Neutrophil (primary cell): ENCODE results near the gene SEMA3C.

ENCODE experiments used
- H3K27ac ChIP-seq: fragments of 200-600 bp; sonication (generic); 2 replicates; pipeline ENCODE4 v1.5.1; 2016; ENCODE audit warnings: mild to moderate bottlenecking, moderate library complexity
- H3K27me3 ChIP-seq: fragments of 200-600 bp; sonication (generic); 2 replicates; pipeline ENCODE4 v1.6.0; 2016; ENCODE audit warnings: mild to moderate bottlenecking
- H3K36me3 ChIP-seq: fragments of 200-600 bp; sonication (generic); 2 replicates; pipeline ENCODE4 v1.5.1; 2017
- H3K4me1 ChIP-seq, 2 experiments: fragments of 200-600 bp in 1 of 2; sonication (generic) in 1 of 2; 1 replicate in 1 of 2; 2 replicates in 1 of 2; pipeline versions ENCODE4 v1.5.1 to v1.6.1; 2013 to 2016; ENCODE audit warnings: low read depth in 1 of 2, low read length in 1 of 2, mild to moderate bottlenecking in 1 of 2, moderate library complexity in 1 of 2; ENCODE audit not compliant: control insufficient read depth in 1 of 2, insufficient read depth in 1 of 2
- H3K4me3 ChIP-seq, 2 experiments: fragments of 200-600 bp in 1 of 2; sonication (generic) in 1 of 2; 1 replicate in 1 of 2; 2 replicates in 1 of 2; pipeline ENCODE4 v1.5.1; 2013 to 2016; ENCODE audit warnings: low read depth in 1 of 2, low read length in 1 of 2, mild to moderate bottlenecking in 1 of 2, moderate library complexity in 1 of 2
- H3K9me3 ChIP-seq: fragments of 200-600 bp; sonication (generic); 2 replicates; pipeline ENCODE4 v1.5.1; 2016
- TF ChIP-seq, protein P1 (sequence below): fragments of 200-600 bp; sonication (generic); IDR thresholded peaks from 2 replicates; pipeline ENCODE4 v1.5.1; 2016; ENCODE audit warnings: antibody characterized with exemption

Gene SEMA3C

DNA sequence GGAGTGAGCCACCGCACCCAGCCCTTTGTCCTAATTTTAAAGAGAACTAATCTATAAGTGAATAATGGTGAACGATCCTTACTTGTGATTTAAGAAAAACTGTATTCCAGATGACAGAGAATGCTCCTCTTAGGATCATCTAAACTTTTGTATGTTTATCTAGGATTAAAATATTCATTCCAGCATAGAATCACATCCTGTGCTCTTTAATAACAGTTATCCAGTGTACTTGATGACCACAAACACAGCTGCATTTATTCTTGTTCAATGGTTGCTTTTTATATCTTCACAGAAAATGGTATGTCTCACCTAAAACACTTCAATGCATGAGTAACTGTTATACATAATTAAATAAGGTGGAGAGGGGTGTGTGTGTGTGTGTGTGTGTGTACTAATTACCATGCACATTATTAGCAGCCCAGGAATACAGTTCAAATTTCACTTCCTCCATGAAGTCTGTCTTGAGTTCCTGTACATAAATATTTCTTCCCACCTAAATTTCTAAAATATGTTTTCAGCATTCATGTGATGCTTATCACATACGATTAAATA lies 38.5 kb upstream of the SEMA3C start:
- TF ChIP-seq, protein P1, sequence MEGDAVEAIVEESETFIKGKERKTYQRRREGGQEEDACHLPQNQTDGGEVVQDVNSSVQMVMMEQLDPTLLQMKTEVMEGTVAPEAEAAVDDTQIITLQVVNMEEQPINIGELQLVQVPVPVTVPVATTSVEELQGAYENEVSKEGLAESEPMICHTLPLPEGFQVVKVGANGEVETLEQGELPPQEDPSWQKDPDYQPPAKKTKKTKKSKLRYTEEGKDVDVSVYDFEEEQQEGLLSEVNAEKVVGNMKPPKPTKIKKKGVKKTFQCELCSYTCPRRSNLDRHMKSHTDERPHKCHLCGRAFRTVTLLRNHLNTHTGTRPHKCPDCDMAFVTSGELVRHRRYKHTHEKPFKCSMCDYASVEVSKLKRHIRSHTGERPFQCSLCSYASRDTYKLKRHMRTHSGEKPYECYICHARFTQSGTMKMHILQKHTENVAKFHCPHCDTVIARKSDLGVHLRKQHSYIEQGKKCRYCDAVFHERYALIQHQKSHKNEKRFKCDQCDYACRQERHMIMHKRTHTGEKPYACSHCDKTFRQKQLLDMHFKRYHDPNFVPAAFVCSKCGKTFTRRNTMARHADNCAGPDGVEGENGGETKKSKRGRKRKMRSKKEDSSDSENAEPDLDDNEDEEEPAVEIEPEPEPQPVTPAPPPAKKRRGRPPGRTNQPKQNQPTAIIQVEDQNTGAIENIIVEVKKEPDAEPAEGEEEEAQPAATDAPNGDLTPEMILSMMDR = no peak
- no peak overlapping the region for H3K27ac ChIP-seq
- H3K27me3 ChIP-seq = no peaks in the 10 kb centered on the region
- H3K4me1 ChIP-seq = no peaks in the 10 kb centered on the region
- no peak overlapping the region for H3K4me3 ChIP-seq
- no peaks in the 10 kb centered on the region for H3K36me3 ChIP-seq
- no peaks in the 10 kb centered on the region for H3K9me3 ChIP-seq

GRCh38 chr7:80954191-80954590 lies 35.3 kb upstream of the SEMA3C start:
- Histone ChIP-seq H3K4me1 (no peaks in the 10 kb centered on the region), H3K27ac (no peak overlapping the region), H3K9me3 (no peaks in the 10 kb centered on the region), H3K27me3 (no peaks in the 10 kb centered on the region), H3K4me3 (no peak overlapping the region), H3K36me3 (no peaks in the 10 kb centered on the region)
- TF ChIP-seq, protein P1 = no peak

DNA sequence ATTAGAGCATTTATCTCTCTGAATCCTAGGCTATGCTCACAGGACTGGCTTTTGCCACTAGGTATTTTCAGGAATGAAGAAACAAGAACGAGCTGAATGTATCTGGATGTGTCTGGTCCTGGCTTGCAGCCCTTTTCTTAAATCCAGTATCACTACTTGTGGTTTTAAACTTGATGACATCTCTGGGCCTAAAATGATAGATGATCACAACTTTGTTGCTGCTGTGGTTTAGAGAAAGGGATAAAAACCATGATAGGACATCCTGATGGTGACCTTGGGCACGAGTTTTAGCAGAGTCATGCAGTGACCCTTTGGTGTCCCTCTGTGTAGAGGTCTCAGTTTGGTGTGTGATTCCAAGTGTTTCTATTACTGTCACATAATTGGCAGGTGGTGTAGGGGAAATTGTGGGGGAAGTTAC lies 31.7 kb upstream of the SEMA3C start:
- H3K9me3 ChIP-seq = no peaks in the 10 kb centered on the region
- H3K27ac ChIP-seq = no peak overlapping the region
- H3K36me3 ChIP-seq = no peaks in the 10 kb centered on the region
- no peaks in the 10 kb centered on the region for H3K4me1 ChIP-seq
- no peaks in the 10 kb centered on the region for H3K27me3 ChIP-seq
- H3K4me3 ChIP-seq = no peak overlapping the region
- TF ChIP-seq, protein P1 = no peak

DNA sequence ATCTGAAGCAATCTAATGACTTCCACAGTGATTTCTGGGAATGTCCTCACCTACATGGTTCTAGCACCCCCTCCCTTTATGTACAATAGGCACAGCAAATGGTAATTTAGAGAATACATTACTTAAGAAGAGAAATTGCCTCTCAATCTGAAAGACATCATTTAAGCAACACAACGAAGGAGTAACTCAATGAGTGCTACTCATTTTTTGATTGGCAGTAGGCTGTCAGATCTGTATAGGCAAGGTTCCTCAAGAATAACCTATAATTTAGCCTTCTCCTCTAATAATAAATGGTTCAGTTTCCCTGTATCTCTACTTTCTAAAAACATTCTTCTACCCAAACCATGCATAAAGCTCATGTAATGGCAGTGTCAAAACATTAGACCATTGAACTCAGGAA lies 30.6 kb upstream of the SEMA3C start:
- no peaks in the 10 kb centered on the region for H3K27me3 ChIP-seq
- H3K4me3 ChIP-seq = no peak overlapping the region
- H3K27ac ChIP-seq = no peak overlapping the region
- H3K4me1 ChIP-seq = no peaks in the 10 kb centered on the region
- H3K9me3 ChIP-seq = no peaks in the 10 kb centered on the region
- no peaks in the 10 kb centered on the region for H3K36me3 ChIP-seq
- TF ChIP-seq, protein P1 = no peak

DNA sequence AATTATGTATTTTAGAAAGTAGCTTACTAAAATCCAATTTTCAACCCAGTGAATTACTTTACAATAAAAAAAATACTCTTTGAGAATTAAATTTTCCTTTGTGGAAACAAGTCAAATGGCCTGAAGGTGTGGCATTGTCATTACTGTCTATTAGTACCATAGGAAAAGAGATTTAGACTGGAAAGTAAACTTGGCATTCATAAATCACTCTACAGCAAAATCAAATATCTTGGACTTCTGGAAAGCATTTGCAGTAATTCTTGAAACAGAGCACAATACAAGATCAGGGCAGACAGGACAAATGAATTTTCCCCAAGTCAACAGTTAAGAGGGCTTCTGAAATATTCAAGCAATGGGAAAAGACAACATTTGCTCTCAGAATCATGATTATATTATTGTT lies 28.0 kb upstream of the SEMA3C start:
- Histone ChIP-seq H3K4me1 (peaks cover 0 to 4% of the 10 kb centered on the region in 2 experiments), H3K4me3 (no peak overlapping the region), H3K27ac (no peak overlapping the region), H3K36me3 (no peaks in the 10 kb centered on the region), H3K27me3 (peaks cover 5% of the 10 kb centered on the region), H3K9me3 (no peaks in the 10 kb centered on the region)
- TF ChIP-seq, protein P1 = no peak

DNA sequence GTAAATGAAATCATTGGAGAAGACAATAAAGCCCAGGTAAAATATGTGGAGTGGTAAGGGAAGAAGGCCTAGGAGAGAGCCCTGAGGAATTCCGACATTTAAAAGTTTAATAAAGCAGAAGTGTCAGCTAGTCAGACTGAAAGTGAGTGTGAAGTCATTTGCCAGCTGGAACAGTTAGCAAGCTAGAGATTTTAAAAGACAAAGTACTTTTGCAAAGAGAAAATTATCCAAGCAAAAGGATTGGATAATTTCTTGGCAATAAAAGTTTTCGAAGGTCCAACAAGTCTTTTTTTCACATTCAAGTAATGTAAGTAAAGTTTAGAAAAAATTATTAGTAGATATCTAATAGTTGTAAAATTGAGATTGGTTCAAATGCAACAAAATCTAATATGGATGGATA lies 27.1 kb upstream of the SEMA3C start:
- H3K27me3 ChIP-seq = peaks cover 5% of the 10 kb centered on the region
- no peak overlapping the region for H3K27ac ChIP-seq
- TF ChIP-seq, protein P1 = no peak
- no peak overlapping the region for H3K4me3 ChIP-seq
- no peaks in the 10 kb centered on the region for H3K36me3 ChIP-seq
- H3K4me1 ChIP-seq = peaks cover 0 to 4% of the 10 kb centered on the region in 2 experiments
- H3K9me3 ChIP-seq = no peaks in the 10 kb centered on the region
